Measurements from ENCODE around the gene ELOF1.

DNA sequence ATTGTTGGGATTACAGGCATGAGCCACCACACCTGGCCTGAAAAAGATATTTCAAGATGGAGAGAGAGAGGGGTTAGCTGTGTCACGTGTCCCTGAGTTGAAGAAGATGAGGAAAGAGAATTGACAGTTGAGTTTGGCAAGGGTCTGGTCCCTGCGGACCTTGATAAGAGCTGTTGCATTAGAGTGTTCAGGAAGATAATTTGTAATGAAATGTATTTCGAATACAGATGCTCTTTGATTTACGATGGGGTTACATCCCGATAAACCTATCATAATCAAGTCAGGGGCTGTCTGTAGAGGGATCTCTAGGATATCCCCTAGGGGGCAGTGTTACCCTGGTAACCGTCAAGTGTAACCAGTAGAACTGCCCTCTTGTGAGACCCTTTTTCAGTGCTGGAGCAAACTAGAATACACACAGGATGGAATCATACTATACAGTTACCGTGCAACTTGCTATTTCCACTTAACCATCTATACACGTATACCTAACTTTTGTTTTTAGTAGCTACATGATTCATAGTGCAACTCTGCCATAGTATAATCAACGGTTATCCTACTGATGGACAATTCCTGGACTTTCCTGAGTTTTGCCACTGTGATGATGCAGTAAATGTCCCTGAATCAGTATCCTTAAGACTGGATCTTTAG lies 1.5 kb upstream of the ELOF1 start:
- TF ChIP-seq, protein P1, sequence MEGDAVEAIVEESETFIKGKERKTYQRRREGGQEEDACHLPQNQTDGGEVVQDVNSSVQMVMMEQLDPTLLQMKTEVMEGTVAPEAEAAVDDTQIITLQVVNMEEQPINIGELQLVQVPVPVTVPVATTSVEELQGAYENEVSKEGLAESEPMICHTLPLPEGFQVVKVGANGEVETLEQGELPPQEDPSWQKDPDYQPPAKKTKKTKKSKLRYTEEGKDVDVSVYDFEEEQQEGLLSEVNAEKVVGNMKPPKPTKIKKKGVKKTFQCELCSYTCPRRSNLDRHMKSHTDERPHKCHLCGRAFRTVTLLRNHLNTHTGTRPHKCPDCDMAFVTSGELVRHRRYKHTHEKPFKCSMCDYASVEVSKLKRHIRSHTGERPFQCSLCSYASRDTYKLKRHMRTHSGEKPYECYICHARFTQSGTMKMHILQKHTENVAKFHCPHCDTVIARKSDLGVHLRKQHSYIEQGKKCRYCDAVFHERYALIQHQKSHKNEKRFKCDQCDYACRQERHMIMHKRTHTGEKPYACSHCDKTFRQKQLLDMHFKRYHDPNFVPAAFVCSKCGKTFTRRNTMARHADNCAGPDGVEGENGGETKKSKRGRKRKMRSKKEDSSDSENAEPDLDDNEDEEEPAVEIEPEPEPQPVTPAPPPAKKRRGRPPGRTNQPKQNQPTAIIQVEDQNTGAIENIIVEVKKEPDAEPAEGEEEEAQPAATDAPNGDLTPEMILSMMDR (IDR thresholded peaks at IDR 0.05; ENCODE audit: low read depth, low read length, poor library complexity, severe bottlenecking): peak; percentile 93
- no peak for TF ChIP-seq EZH2phosphoT487 (IDR thresholded peaks at IDR 0.05; ENCODE audit: borderline replicate concordance, low read length)
